HepG2 (cell line): ENCODE measurements around the gene HCFC1R1. TPM values are rescaled to one million over a fixed set of nuclear protein-coding genes. Genes with fewer than 3 reads are reported as not detected.

Source experiments
- FIP1L1 ChIP-seq: fragments of 200-400 bp; formaldehyde crosslinking; IDR thresholded peaks from 2 replicates; pipeline ENCODE4 v1.6.1; 2018; ENCODE audit warnings: low read depth, mild to moderate bottlenecking, low read length, moderate library complexity, borderline replicate concordance; ENCODE audit not compliant: insufficient read depth
- HIVEP1 ChIP-seq: sonication (generic); formaldehyde crosslinking; IDR thresholded peaks from 2 replicates; pipeline ENCODE4 v1.4.0; 2020; ENCODE audit warnings: mild to moderate bottlenecking, missing genetic modification reagents
- MAFG ChIP-seq: sonication (generic); formaldehyde crosslinking; IDR thresholded peaks from 2 replicates; pipeline ENCODE4 v1.5.1; 2020; ENCODE audit warnings: mild to moderate bottlenecking, missing genetic modification reagents
- MBD4 ChIP-seq: IDR thresholded peaks from 2 replicates; pipeline ENCODE4 v1.6.1; 2012; ENCODE audit warnings: low read length, inconsistent platforms, borderline replicate concordance
- MYNN ChIP-seq: sonication (generic); formaldehyde crosslinking; IDR thresholded peaks from 2 replicates; pipeline ENCODE4 v1.4.0; 2020; ENCODE audit warnings: mild to moderate bottlenecking, low read depth, missing genetic modification reagents
- NPAS2 ChIP-seq: sonication (generic); formaldehyde crosslinking; IDR thresholded peaks from 2 replicates; pipeline ENCODE4 v1.8.0; 2022; ENCODE audit warnings: mild to moderate bottlenecking, missing genetic modification reagents, borderline replicate concordance
- POLR2G ChIP-seq: fragments of 200-400 bp; formaldehyde crosslinking; IDR thresholded peaks from 2 replicates; pipeline ENCODE4 v1.6.1; 2018; ENCODE audit warnings: mild to moderate bottlenecking, low read depth, low read length, moderate library complexity
- RCOR2 ChIP-seq: IDR thresholded peaks from 2 replicates; pipeline ENCODE4 v1.6.1; 2016; ENCODE audit warnings: missing biosample characterization, missing genetic modification reagents
- TBX2 ChIP-seq: sonication (generic); formaldehyde crosslinking; IDR thresholded peaks from 2 replicates; pipeline ENCODE4 v1.5.0; 2020; ENCODE audit warnings: missing genetic modification reagents, mild to moderate bottlenecking, borderline replicate concordance
- TCF12 ChIP-seq, 2 experiments: fragments of 450-650 bp in 1 of 2; sonication (generic) in 1 of 2; formaldehyde crosslinking in 1 of 2; IDR thresholded peaks; 2 replicates each; pipeline versions ENCODE4 v1.6.1 to v1.8.0; 2017 to 2022; ENCODE audit warnings: antibody characterized with exemption in 1 of 2, mild to moderate bottlenecking in 1 of 2, missing genetic modification reagents in 1 of 2, moderate library complexity in 1 of 2
- THYN1 ChIP-seq: sonication (generic); formaldehyde crosslinking; IDR thresholded peaks from 2 replicates; pipeline ENCODE4 v1.8.1; 2023; ENCODE audit warnings: low read depth, mild to moderate bottlenecking, moderate library complexity, missing genetic modification reagents, borderline replicate concordance
- ZNF335 ChIP-seq: sonication (generic); formaldehyde crosslinking; IDR thresholded peaks from 2 replicates; pipeline ENCODE4 v1.4.0; 2020; ENCODE audit warnings: missing genetic modification reagents
- ZNF343 ChIP-seq: sonication (generic); formaldehyde crosslinking; IDR thresholded peaks from 2 replicates; pipeline ENCODE4 v1.4.0; 2020; ENCODE audit warnings: mild to moderate bottlenecking, missing genetic modification reagents
- polyA plus RNA-seq, 8 experiments: library from polyadenylated mRNA; depleted of rRNA in 3 of 8; stranded (reverse) in 7 of 8; unstranded in 1 of 8; fragments of >200 nt; fragmentation: Illumina TruSeq in 4 of 8; extraction: Trizol in 4 of 8; gene quantifications; 2 replicates each; pipeline versions ENCODE4 v1.2.1 to v1.2.3, GENCODE V29; 2011 to 2016; ENCODE audit warnings: low read depth in 4 of 8, missing spikeins in 1 of 8, mixed read lengths in 1 of 8; ENCODE audit not compliant: insufficient read depth in 1 of 8
- total RNA-seq, 5 experiments: library from RNA; depleted of rRNA; stranded (reverse); fragments of >200 nt; fragmentation: Illumina TruSeq; extraction: Trizol; gene quantifications; 2 replicates each; pipeline ENCODE4 v1.2.3, GENCODE V29; 2016; ENCODE audit warnings: low read depth in 1 of 5
- TF ChIP-seq, protein P1 (sequence below): IDR thresholded peaks from 2 replicates; pipeline ENCODE4 v1.6.1; 2016; ENCODE audit warnings: missing compliant biosample characterization, missing genetic modification reagents, borderline replicate concordance
- TF ChIP-seq, protein P2 (sequence below), 2 experiments: sonication (generic) in 1 of 2; formaldehyde crosslinking in 1 of 2; IDR thresholded peaks; 2 replicates each; pipeline versions ENCODE4 v1.5.1 to v1.6.1; 2011 to 2020; ENCODE audit warnings: borderline replicate concordance in 1 of 2, low read depth in 1 of 2, low read length in 1 of 2, mild to moderate bottlenecking in 1 of 2, missing genetic modification reagents in 1 of 2, moderate library complexity in 1 of 2
- TF ChIP-seq, protein P3 (sequence below): sonication (generic); formaldehyde crosslinking; IDR thresholded peaks from 2 replicates; pipeline ENCODE4 v1.4.0; 2020; ENCODE audit warnings: missing genetic modification reagents
- TF ChIP-seq, protein P4 (sequence below): sonication (generic); formaldehyde crosslinking; IDR thresholded peaks from 2 replicates; pipeline ENCODE4 v1.4.0; 2020; ENCODE audit warnings: mild to moderate bottlenecking, missing genetic modification reagents, borderline replicate concordance

The HCFC1R1 gene
- total and polyA plus RNA-seq, 2 of the 13 experiments (the other 11 are each of a cell fraction or from before 2014, with no cell fraction given): 13.8 to 16.1 TPM

DNA sequence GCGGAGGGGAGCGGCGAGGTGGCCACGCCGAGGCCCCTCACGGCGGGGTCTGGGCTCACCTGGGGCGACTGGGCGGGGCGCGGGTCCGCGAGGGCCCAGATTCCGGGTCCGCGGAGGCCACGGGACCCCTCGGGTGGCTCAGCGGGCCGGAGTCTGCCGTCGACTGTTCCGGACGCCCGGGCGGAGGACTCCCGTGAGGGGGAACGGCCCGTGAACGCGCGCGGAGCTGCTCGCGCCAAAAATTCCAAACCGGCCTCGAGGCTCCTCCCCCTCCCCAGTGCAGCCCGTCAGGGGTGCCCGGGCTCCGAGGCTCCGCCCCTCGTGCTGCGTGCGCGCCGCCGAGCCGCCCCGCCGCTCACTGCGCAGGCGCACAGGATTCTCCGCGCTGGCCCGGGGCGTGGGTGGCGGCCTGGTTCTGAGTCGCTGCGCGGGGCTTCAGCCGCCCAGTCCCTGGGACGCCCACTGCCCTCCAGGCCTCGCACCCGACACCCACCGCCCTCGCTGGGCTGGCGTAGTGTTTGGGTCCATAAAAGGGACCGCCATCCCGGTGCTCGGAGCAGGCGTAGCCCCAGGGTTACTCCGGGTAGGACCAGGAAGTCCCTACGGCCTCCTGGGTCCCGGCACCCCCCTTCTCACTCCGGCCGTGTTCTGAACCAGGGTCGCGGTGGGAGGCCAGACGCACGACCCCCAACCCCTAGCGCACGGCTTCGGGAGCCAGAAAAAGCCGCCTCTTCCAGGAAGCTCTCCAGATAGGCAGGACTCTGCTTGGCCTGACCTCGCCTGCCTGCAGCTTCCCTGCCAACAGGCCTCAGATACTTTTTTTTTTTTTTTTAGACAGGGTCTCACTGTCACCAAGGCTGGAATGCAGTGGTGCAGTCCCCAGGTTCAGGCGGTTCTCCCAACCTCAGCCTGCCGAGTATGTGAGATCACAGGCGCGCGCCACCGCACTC lies 43.2 kb downstream of the HCFC1R1 start, which contains the start of gene PKMYT1 (continued):
- TF ChIP-seq NPAS2 (0 out of 2 replicates have a peak, but pooled peaks have one; percentile 34), FIP1L1 (no peak), ZNF335 (CRISPR knock-in tag) (peak; percentile 35; the same call in 1 of the 2 replicates), MYNN (no peak), POLR2G (peak; percentile 92), MBD4 (no peak), MAFG (CRISPR knock-in tag) (no peak), TCF12 (IDR thresholded peaks at IDR 0.05) (no peak), TCF12 (CRISPR knock-in tag; IDR thresholded peaks at IDR 0.05) (0 out of 2 replicates have a peak, but pooled peaks have one; percentile 6), RCOR2 (no peak), THYN1 (CRISPR knock-in tag) (no peak), TBX2 (peak; percentile 63; the same call in 1 of the 2 replicates), HIVEP1 (CRISPR knock-in tag) (no peak), ZNF343 (CRISPR knock-in tag) (peak; percentile 85)
- TF ChIP-seq, protein P1, sequence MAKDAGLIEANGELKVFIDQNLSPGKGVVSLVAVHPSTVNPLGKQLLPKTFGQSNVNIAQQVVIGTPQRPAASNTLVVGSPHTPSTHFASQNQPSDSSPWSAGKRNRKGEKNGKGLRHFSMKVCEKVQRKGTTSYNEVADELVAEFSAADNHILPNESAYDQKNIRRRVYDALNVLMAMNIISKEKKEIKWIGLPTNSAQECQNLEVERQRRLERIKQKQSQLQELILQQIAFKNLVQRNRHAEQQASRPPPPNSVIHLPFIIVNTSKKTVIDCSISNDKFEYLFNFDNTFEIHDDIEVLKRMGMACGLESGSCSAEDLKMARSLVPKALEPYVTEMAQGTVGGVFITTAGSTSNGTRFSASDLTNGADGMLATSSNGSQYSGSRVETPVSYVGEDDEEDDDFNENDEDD (CRISPR knock-in tag): peak; percentile 86; the same call in 1 of the 2 replicates
- TF ChIP-seq, protein P2, sequence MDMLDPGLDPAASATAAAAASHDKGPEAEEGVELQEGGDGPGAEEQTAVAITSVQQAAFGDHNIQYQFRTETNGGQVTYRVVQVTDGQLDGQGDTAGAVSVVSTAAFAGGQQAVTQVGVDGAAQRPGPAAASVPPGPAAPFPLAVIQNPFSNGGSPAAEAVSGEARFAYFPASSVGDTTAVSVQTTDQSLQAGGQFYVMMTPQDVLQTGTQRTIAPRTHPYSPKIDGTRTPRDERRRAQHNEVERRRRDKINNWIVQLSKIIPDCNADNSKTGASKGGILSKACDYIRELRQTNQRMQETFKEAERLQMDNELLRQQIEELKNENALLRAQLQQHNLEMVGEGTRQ (IDR thresholded peaks at IDR 0.05; ENCODE audit: low read depth, low read length): no peak
- TF ChIP-seq, protein P2 (CRISPR knock-in tag; IDR thresholded peaks at IDR 0.05; ENCODE audit: borderline replicate concordance): no peak
- TF ChIP-seq, protein P3, sequence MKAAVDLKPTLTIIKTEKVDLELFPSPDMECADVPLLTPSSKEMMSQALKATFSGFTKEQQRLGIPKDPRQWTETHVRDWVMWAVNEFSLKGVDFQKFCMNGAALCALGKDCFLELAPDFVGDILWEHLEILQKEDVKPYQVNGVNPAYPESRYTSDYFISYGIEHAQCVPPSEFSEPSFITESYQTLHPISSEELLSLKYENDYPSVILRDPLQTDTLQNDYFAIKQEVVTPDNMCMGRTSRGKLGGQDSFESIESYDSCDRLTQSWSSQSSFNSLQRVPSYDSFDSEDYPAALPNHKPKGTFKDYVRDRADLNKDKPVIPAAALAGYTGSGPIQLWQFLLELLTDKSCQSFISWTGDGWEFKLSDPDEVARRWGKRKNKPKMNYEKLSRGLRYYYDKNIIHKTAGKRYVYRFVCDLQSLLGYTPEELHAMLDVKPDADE: 0 out of 2 replicates have a peak, but pooled peaks have one; percentile 75
- TF ChIP-seq, protein P4, sequence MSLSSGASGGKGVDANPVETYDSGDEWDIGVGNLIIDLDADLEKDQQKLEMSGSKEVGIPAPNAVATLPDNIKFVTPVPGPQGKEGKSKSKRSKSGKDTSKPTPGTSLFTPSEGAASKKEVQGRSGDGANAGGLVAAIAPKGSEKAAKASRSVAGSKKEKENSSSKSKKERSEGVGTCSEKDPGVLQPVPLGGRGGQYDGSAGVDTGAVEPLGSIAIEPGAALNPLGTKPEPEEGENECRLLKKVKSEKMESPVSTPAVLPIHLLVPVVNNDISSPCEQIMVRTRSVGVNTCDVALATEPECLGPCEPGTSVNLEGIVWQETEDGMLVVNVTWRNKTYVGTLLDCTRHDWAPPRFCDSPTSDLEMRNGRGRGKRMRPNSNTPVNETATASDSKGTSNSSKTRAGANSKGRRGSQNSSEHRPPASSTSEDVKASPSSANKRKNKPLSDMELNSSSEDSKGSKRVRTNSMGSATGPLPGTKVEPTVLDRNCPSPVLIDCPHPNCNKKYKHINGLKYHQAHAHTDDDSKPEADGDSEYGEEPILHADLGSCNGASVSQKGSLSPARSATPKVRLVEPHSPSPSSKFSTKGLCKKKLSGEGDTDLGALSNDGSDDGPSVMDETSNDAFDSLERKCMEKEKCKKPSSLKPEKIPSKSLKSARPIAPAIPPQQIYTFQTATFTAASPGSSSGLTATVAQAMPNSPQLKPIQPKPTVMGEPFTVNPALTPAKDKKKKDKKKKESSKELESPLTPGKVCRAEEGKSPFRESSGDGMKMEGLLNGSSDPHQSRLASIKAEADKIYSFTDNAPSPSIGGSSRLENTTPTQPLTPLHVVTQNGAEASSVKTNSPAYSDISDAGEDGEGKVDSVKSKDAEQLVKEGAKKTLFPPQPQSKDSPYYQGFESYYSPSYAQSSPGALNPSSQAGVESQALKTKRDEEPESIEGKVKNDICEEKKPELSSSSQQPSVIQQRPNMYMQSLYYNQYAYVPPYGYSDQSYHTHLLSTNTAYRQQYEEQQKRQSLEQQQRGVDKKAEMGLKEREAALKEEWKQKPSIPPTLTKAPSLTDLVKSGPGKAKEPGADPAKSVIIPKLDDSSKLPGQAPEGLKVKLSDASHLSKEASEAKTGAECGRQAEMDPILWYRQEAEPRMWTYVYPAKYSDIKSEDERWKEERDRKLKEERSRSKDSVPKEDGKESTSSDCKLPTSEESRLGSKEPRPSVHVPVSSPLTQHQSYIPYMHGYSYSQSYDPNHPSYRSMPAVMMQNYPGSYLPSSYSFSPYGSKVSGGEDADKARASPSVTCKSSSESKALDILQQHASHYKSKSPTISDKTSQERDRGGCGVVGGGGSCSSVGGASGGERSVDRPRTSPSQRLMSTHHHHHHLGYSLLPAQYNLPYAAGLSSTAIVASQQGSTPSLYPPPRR (CRISPR knock-in tag): no peak; the same call in 1 of the 2 replicates
